Measurements from ENCODE around the gene WNT2B.
"Not testable (repeated sequence)": the region's sequence is repeated elsewhere in the genome, so short reads cannot be mapped to it uniquely, and the experiment has no call there.

Gene WNT2B

GRCh38 chr1:112486063-112486462, 22.7 kb upstream of the WNT2B start:
- H3K79me1 ChIP-seq (replicated peaks; ENCODE audit: low read length, poor library complexity, severe bottlenecking); H4K8ac ChIP-seq (ENCODE audit: low read length); H3K27ac ChIP-seq (ENCODE audit: low read length, poor library complexity, severe bottlenecking); H3K9ac ChIP-seq (ENCODE audit: low read length); H3K4me2 ChIP-seq (ENCODE audit: low read length, poor library complexity, severe bottlenecking); H3K18ac ChIP-seq (ENCODE audit: low read depth in 1 of 2, low read length in 2 of 2); H2AK5ac ChIP-seq (ENCODE audit: low read length, severe bottlenecking); H2AFZ ChIP-seq (ENCODE audit: low read depth, low read length); H3K4ac ChIP-seq (ENCODE audit: low read depth in 1 of 2, low read length in 2 of 2); H3K14ac ChIP-seq (ENCODE audit: low read length in 2 of 2); H2BK12ac ChIP-seq (ENCODE audit: low read length in 2 of 2); H4K91ac ChIP-seq (ENCODE audit: low read length); H2BK120ac ChIP-seq (ENCODE audit: low read depth, low read length); H3K4me3 ChIP-seq (ENCODE audit: insufficient read depth in 1 of 2, low read depth in 1 of 2, low read length in 2 of 2); H3K36me3 ChIP-seq (ENCODE audit: control insufficient read depth in 1 of 2, insufficient read depth in 2 of 2, low read depth in 1 of 2, low read length in 2 of 2); H3K9me3 ChIP-seq (ENCODE audit: control insufficient read depth, low read length); DNase-seq; H2BK15ac ChIP-seq (ENCODE audit: low read depth, poor library complexity, severe bottlenecking); H3K27me3 ChIP-seq (ENCODE audit: control insufficient read depth in 1 of 2, insufficient read depth in 1 of 2, low read length in 2 of 2); H3K4me1 ChIP-seq (ENCODE audit: control insufficient read depth, insufficient read depth, low read depth, low read length); H3K23ac ChIP-seq (ENCODE audit: low read length in 2 of 2); H2BK5ac ChIP-seq (ENCODE audit: low read depth, low read length, poor library complexity, severe bottlenecking): not testable (repeated sequence)
- no CpG with 5 or more reads among the region's 1 CpG for WGBS

- H2AK5ac ChIP-seq (ENCODE audit: low read length, severe bottlenecking); H3K4ac ChIP-seq (ENCODE audit: low read depth in 1 of 2, low read length in 2 of 2); H2BK15ac ChIP-seq (ENCODE audit: low read depth, poor library complexity, severe bottlenecking); H4K91ac ChIP-seq (ENCODE audit: low read length); H3K14ac ChIP-seq (ENCODE audit: low read length in 2 of 2); H3K9me3 ChIP-seq (ENCODE audit: control insufficient read depth, low read length); H2BK12ac ChIP-seq (ENCODE audit: low read length in 2 of 2); H3K4me3 ChIP-seq (ENCODE audit: insufficient read depth in 1 of 2, low read depth in 1 of 2, low read length in 2 of 2); H4K8ac ChIP-seq (ENCODE audit: low read length); DNase-seq; H2AFZ ChIP-seq (ENCODE audit: low read depth, low read length); H2BK5ac ChIP-seq (ENCODE audit: low read depth, low read length, poor library complexity, severe bottlenecking); H3K9ac ChIP-seq (ENCODE audit: low read length); H3K27ac ChIP-seq (ENCODE audit: low read length, poor library complexity, severe bottlenecking); H2BK120ac ChIP-seq (ENCODE audit: low read depth, low read length); H3K23ac ChIP-seq (ENCODE audit: low read length in 2 of 2); H3K27me3 ChIP-seq (ENCODE audit: control insufficient read depth in 1 of 2, insufficient read depth in 1 of 2, low read length in 2 of 2); H3K4me2 ChIP-seq (ENCODE audit: low read length, poor library complexity, severe bottlenecking); H3K36me3 ChIP-seq (ENCODE audit: control insufficient read depth in 1 of 2, insufficient read depth in 2 of 2, low read depth in 1 of 2, low read length in 2 of 2); H3K79me1 ChIP-seq (replicated peaks; ENCODE audit: low read length, poor library complexity, severe bottlenecking); H3K18ac ChIP-seq (ENCODE audit: low read depth in 1 of 2, low read length in 2 of 2); H3K4me1 ChIP-seq (ENCODE audit: control insufficient read depth, insufficient read depth, low read depth, low read length): not testable (repeated sequence)
- WGBS = 95% methylated on average over 5 of the region's 6 CpGs
Measured at GRCh38 chr1:112487686-112488085, 21.1 kb upstream of the WNT2B start.

- H3K4me2 ChIP-seq (ENCODE audit: low read length, poor library complexity, severe bottlenecking) = no peak overlapping the region
- H2AFZ ChIP-seq (ENCODE audit: low read depth, low read length) = no peak overlapping the region
- H2BK120ac ChIP-seq (ENCODE audit: low read depth, low read length) = no peak overlapping the region
- no peak overlapping the region for H3K4me3 ChIP-seq (ENCODE audit: insufficient read depth in 1 of 2, low read depth in 1 of 2, low read length in 2 of 2)
- H3K27me3 ChIP-seq (ENCODE audit: control insufficient read depth in 1 of 2, insufficient read depth in 1 of 2, low read length in 2 of 2) = no peaks in the 10 kb centered on the region
- no peak overlapping the region for H3K27ac ChIP-seq (ENCODE audit: low read length, poor library complexity, severe bottlenecking)
- no peak overlapping the region for H3K9ac ChIP-seq (ENCODE audit: low read length)
- no peak overlapping the region for H4K91ac ChIP-seq (ENCODE audit: low read length)
- no peak overlapping the region for H2BK5ac ChIP-seq (ENCODE audit: low read depth, low read length, poor library complexity, severe bottlenecking)
- no peak overlapping the region for H4K8ac ChIP-seq (ENCODE audit: low read length)
- no peak for DNase-seq
- H3K4ac ChIP-seq (ENCODE audit: low read depth in 1 of 2, low read length in 2 of 2) = no peak overlapping the region
- no peak overlapping the region for H2BK12ac ChIP-seq (ENCODE audit: low read length in 2 of 2)
- no peaks in the 10 kb centered on the region for H3K79me1 ChIP-seq (replicated peaks; ENCODE audit: low read length, poor library complexity, severe bottlenecking)
- no peaks in the 10 kb centered on the region for H3K9me3 ChIP-seq (ENCODE audit: control insufficient read depth, low read length)
- no peak overlapping the region for H2AK5ac ChIP-seq (ENCODE audit: low read length, severe bottlenecking)
- H3K4me1 ChIP-seq (ENCODE audit: control insufficient read depth, insufficient read depth, low read depth, low read length) = no peaks in the 10 kb centered on the region
- H3K14ac ChIP-seq (ENCODE audit: low read length in 2 of 2) = no peak overlapping the region
- no peak overlapping the region for H2BK15ac ChIP-seq (ENCODE audit: low read depth, poor library complexity, severe bottlenecking)
- H3K18ac ChIP-seq (ENCODE audit: low read depth in 1 of 2, low read length in 2 of 2) = no peak overlapping the region
- H3K23ac ChIP-seq (ENCODE audit: low read length in 2 of 2) = no peak overlapping the region
- 94% methylated on average over 5 of the region's 5 CpGs for WGBS
- H3K36me3 ChIP-seq (ENCODE audit: control insufficient read depth in 1 of 2, insufficient read depth in 2 of 2, low read depth in 1 of 2, low read length in 2 of 2) = no peaks in the 10 kb centered on the region
Measured at GRCh38 chr1:112488141-112488540, 20.6 kb upstream of the WNT2B start.

- H4K91ac ChIP-seq (ENCODE audit: low read length) = no peak overlapping the region
- no peak overlapping the region for H2AFZ ChIP-seq (ENCODE audit: low read depth, low read length)
- H2BK120ac ChIP-seq (ENCODE audit: low read depth, low read length) = no peak overlapping the region
- H3K4me1 ChIP-seq (ENCODE audit: control insufficient read depth, insufficient read depth, low read depth, low read length) = no peaks in the 10 kb centered on the region
- no peak overlapping the region for H3K4me2 ChIP-seq (ENCODE audit: low read length, poor library complexity, severe bottlenecking)
- H2BK15ac ChIP-seq (ENCODE audit: low read depth, poor library complexity, severe bottlenecking) = no peak overlapping the region
- H2BK5ac ChIP-seq (ENCODE audit: low read depth, low read length, poor library complexity, severe bottlenecking) = no peak overlapping the region
- no peak overlapping the region for H3K14ac ChIP-seq (ENCODE audit: low read length in 2 of 2)
- H3K4me3 ChIP-seq (ENCODE audit: insufficient read depth in 1 of 2, low read depth in 1 of 2, low read length in 2 of 2) = no peak overlapping the region
- H3K9ac ChIP-seq (ENCODE audit: low read length) = no peak overlapping the region
- H3K18ac ChIP-seq (ENCODE audit: low read depth in 1 of 2, low read length in 2 of 2) = no peak overlapping the region
- no peaks in the 10 kb centered on the region for H3K27me3 ChIP-seq (ENCODE audit: control insufficient read depth in 1 of 2, insufficient read depth in 1 of 2, low read length in 2 of 2)
- H3K9me3 ChIP-seq (ENCODE audit: control insufficient read depth, low read length) = no peaks in the 10 kb centered on the region
- H3K23ac ChIP-seq (ENCODE audit: low read length in 2 of 2) = no peak overlapping the region
- no peaks in the 10 kb centered on the region for H3K36me3 ChIP-seq (ENCODE audit: control insufficient read depth in 1 of 2, insufficient read depth in 2 of 2, low read depth in 1 of 2, low read length in 2 of 2)
- no peak overlapping the region for H3K27ac ChIP-seq (ENCODE audit: low read length, poor library complexity, severe bottlenecking)
- DNase-seq = no peak
- WGBS = 100% methylated on average over 1 of the region's 1 CpG
- H4K8ac ChIP-seq (ENCODE audit: low read length) = no peak overlapping the region
- no peak overlapping the region for H2BK12ac ChIP-seq (ENCODE audit: low read length in 2 of 2)
- no peaks in the 10 kb centered on the region for H3K79me1 ChIP-seq (replicated peaks; ENCODE audit: low read length, poor library complexity, severe bottlenecking)
- H3K4ac ChIP-seq (ENCODE audit: low read depth in 1 of 2, low read length in 2 of 2) = no peak overlapping the region
- H2AK5ac ChIP-seq (ENCODE audit: low read length, severe bottlenecking) = no peak overlapping the region
Measured at GRCh38 chr1:112492076-112492475, 16.7 kb upstream of the WNT2B start.

All from mesenchymal stem cell (in vitro differentiated cells and primary cell).